ENCODE results near the gene KAT8. TPM values are rescaled to one million over a fixed set of nuclear protein-coding genes. Genes with fewer than 3 reads are reported as not detected.

Gene KAT8
- total and polyA plus RNA-seq, 2 of the 4 experiments (the other 2 are of a cell fraction): 19.4 to 27.4 TPM

DNA sequence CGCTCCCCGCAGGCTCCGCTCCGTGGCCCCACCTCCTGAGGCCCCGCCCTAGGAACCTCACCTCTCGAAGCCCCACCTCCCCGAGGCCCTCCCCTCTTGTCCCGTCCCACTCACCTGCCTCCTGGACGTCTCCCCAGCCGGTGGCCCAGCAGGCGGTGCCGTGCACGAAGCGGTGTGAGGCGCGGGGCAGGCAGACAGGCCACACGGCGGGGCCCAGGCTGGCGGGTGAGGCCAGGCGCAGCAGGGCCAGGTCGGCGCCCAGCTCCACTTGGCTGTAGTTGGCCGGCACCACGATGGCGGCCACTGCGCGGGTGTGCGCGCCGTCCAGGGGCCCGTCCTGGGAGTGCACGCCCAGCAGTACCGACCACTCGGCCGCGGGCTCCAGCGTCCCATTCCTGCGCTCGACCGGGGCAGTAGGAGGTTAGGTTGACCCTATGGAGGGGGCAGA is 30.8 kb downstream of the KAT8 start:
- ChIA-PET CTCF (no interaction called here), POLR2A (ENCODE audit: unreplicated experiment) (no interaction called here)
- 14% methylated on average over 16 of the region's 40 CpGs; no CpG with 5 or more reads in 1 of the 2 experiments for WGBS, 2 experiments (ENCODE audit: extremely low coverage in 2 of 2, insufficient read length in 1 of 2)
- no peak overlapping the region for H3K14ac ChIP-seq (replicated peaks; ENCODE audit: low read depth, low read length)
- H2BK15ac ChIP-seq (ENCODE audit: low read depth, low read length): no peak overlapping the region
- no peak overlapping the region for H4K5ac ChIP-seq (ENCODE audit: low read depth, low read length)
- no peak overlapping the region for H4K91ac ChIP-seq (ENCODE audit: insufficient read depth, low read depth, low read length)
- H2BK5ac ChIP-seq (ENCODE audit: low read depth, low read length, poor library complexity, severe bottlenecking): no peak overlapping the region
- H2BK120ac ChIP-seq (ENCODE audit: low read depth, low read length): no peak overlapping the region
- no peaks in the 10 kb centered on the region for H3K9me3 ChIP-seq (ENCODE audit: control insufficient read depth, insufficient read depth, low read length)
- dilution Hi-C loops (cut with HindIII; ENCODE audit: low sequenced_read_pairs, unreplicated experiment): no loop called here
- H2AK5ac ChIP-seq (ENCODE audit: low read depth, low read length): no peak overlapping the region
- H3K56ac ChIP-seq (ENCODE audit: extremely low read depth, insufficient read depth, low read length): no peak overlapping the region
- H3K4ac ChIP-seq (ENCODE audit: low read depth, low read length): no peak overlapping the region
- no peaks in the 10 kb centered on the region for H3K36me3 ChIP-seq (ENCODE audit: control insufficient read depth, insufficient read depth, low read length)
- H3K9me1 ChIP-seq (ENCODE audit: insufficient read depth, low read length): no peaks in the 10 kb centered on the region
- peak overlapping the region; percentile 61 for H2AFZ ChIP-seq (replicated peaks; ENCODE audit: low read length, poor library complexity)
- no peak; the same call in 1 of the 2 replicates for ATAC-seq (ENCODE audit: low read depth)
- H3K27me3 ChIP-seq (ENCODE audit: control insufficient read depth, insufficient read depth, low read length): peaks cover 37% of the 10 kb centered on the region
- H3K4me1 ChIP-seq (ENCODE audit: control insufficient read depth, insufficient read depth, low read length): no peaks in the 10 kb centered on the region
- H4K8ac ChIP-seq (ENCODE audit: low read depth in 2 of 2, low read length in 2 of 2): no peak overlapping the region
- H3K23ac ChIP-seq (ENCODE audit: low read depth, low read length): no peak overlapping the region
- no peak overlapping the region for H3K18ac ChIP-seq (ENCODE audit: low read depth, low read length)
- H2AK9ac ChIP-seq (replicated peaks; ENCODE audit: low read depth, low read length, poor library complexity): no peak overlapping the region
- no peak overlapping the region for H3K9ac ChIP-seq (ENCODE audit: low read depth, low read length)
- DNase-seq: no peak
- no peak overlapping the region for H3K27ac ChIP-seq (ENCODE audit: insufficient read depth, low read length)
- H3K4me2 ChIP-seq (ENCODE audit: low read depth, low read length): no peak overlapping the region
- intact Hi-C loops (cut with micrococcal nuclease): no loop called here
- TF ChIP-seq, protein P1, sequence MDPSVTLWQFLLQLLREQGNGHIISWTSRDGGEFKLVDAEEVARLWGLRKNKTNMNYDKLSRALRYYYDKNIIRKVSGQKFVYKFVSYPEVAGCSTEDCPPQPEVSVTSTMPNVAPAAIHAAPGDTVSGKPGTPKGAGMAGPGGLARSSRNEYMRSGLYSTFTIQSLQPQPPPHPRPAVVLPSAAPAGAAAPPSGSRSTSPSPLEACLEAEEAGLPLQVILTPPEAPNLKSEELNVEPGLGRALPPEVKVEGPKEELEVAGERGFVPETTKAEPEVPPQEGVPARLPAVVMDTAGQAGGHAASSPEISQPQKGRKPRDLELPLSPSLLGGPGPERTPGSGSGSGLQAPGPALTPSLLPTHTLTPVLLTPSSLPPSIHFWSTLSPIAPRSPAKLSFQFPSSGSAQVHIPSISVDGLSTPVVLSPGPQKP (IDR thresholded peaks at IDR 0.05; ENCODE audit: borderline replicate concordance, low read depth, low read length): no peak
- no peak for TF ChIP-seq CEBPB (IDR thresholded peaks at IDR 0.05; ENCODE audit: low read depth, low read length)
- TF ChIP-seq CHD1 (IDR thresholded peaks at IDR 0.05; ENCODE audit: low read depth, low read length): no peak
- TF ChIP-seq MAFK (IDR thresholded peaks at IDR 0.05; ENCODE audit: low read depth, low read length): no peak
- TF ChIP-seq FOS (IDR thresholded peaks at IDR 0.05; ENCODE audit: low read depth, low read length): no peak
- no peak for TF ChIP-seq RFX5 (IDR thresholded peaks at IDR 0.05; ENCODE audit: low read depth, low read length)
- TF ChIP-seq RAD21 (IDR thresholded peaks at IDR 0.05; ENCODE audit: low read length): no peak
- TF ChIP-seq SMC3 (IDR thresholded peaks at IDR 0.05; ENCODE audit: low read depth, low read length): no peak
- TF ChIP-seq MXI1 (IDR thresholded peaks at IDR 0.05; ENCODE audit: borderline replicate concordance, low read depth, low read length): no peak
- TF ChIP-seq, protein P2, sequence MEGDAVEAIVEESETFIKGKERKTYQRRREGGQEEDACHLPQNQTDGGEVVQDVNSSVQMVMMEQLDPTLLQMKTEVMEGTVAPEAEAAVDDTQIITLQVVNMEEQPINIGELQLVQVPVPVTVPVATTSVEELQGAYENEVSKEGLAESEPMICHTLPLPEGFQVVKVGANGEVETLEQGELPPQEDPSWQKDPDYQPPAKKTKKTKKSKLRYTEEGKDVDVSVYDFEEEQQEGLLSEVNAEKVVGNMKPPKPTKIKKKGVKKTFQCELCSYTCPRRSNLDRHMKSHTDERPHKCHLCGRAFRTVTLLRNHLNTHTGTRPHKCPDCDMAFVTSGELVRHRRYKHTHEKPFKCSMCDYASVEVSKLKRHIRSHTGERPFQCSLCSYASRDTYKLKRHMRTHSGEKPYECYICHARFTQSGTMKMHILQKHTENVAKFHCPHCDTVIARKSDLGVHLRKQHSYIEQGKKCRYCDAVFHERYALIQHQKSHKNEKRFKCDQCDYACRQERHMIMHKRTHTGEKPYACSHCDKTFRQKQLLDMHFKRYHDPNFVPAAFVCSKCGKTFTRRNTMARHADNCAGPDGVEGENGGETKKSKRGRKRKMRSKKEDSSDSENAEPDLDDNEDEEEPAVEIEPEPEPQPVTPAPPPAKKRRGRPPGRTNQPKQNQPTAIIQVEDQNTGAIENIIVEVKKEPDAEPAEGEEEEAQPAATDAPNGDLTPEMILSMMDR (conservative IDR thresholded peaks at IDR 0.05; ENCODE audit: low read depth, low read length): no peak
- in situ Hi-C loops (cut with MboI; ENCODE audit: low sequenced_read_pairs): no loop called here
- H3K4me3 ChIP-seq (ENCODE audit: insufficient read depth, low read depth, low read length): no peak overlapping the region
- no TSS peak for BruUV-seq (replicated peaks)
- no peaks in the 10 kb centered on the region for H3K79me1 ChIP-seq (ENCODE audit: low read depth in 1 of 2, low read length in 2 of 2)
- no peaks in the 10 kb centered on the region; the same call in 1 of the 2 replicates for H4K20me1 ChIP-seq (ENCODE audit: insufficient read depth, low read length)
- H2BK20ac ChIP-seq (ENCODE audit: low read depth, low read length): no peak overlapping the region
